Activated CD4-positive, alpha-beta T cell treated with anti-CD3 and anti-CD28 coated beads, Interleukin-2, amount 50 U/mL, for 24 hours (primary cell): ENCODE measurements around the gene SGTA.

Source experiments
- DNase-seq, 2 donors: peaks; one replicate each; pipeline ENCODE4 v3.0.0-alpha.2; 2020; ENCODE audit warnings: low read depth in 1 of 2, low spot score in 1 of 2

The SGTA gene

DNA sequence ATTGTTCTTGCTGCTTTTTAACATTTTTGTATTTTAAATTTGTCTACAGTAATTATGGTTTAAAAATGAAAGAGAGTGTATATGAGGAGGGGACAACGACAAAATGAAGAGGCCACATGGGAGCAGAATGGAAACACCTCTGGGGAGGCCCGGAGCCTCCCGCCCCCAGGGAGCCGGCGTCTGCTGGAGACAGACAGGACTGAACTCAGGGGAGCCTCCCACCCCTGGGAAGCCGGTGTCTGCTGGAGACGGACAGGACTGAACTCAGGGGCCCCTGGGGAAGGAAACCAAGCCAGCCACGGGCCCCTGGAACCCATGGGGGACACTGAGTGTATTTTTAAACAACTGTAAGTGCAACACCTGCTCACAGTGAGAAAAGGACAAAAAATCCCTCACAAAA, 26.6 kb downstream of the SGTA start:
- no peak for DNase-seq

DNA sequence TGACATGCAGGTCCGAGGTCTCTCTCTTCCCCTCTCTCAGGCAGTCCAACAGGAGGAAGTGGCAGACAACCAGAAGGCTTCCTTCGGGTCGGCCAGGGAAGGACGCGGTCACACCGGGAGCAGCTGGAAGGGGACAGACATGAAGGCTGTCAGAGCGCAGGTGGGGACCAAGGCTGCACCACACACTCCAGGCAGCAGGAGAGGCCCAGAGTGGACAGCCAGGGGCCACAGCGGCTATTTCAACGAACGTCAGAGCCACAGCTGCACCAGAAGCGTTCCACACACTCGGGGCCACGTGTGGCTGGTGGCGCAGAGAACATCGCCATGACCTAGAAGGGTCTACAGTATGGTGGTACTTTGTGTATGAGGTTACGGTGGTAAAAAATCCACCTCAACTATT, 27.3 kb downstream of the SGTA start:
- DNase-seq = no peak

DNA sequence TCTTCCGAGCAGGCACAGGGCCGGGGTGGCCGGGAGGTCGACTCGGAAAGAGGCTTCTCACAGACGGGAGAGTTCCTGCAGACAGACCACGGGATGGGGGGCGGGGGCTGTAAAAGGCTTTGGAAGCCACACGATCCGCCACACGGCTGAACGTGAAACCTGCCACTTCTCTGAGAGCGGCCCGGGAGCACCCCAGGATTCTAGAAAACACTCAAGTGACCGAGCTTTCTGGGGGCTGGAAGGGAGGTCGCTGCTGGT, 27.7 kb downstream of the SGTA start:
- DNase-seq = no peak

DNA sequence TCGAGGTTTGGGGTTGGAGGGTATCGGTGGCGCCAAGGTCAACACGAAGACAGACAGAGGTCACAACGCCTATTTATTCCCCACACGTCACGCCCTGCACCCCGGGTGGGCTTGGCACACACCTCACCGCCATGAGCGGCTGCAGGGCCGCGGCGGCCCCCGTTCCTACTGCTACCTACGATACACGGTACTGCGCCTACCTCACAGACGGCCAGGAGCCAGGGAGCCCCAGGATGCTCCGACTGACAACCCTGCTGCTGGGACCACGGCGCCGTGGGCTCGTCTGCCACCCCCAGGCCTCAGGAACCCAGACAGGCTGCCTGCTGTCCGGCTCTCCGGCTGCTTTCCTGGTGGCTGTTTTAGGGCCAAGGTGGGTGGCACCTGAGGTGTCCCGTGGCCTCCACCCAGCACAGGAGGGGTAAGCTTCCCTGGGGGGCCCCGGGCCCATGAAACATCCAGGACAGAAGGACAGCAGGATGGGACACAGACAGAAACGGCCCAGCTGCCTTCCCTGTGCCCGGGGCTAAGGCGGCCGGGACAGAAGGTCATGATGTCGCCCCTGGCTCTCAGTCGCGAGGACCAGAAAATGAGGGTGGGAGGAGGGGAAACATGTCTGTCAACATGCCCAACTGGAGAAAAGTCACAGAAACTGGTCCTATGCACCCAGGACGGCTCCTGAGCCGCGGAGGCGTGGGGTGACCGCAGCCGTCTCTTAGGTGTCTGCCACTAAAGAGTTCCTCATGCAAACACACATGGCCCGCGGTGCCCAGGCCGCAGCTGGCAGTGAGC, 28.2 kb downstream of the SGTA start:
- DNase-seq = no peak

DNA sequence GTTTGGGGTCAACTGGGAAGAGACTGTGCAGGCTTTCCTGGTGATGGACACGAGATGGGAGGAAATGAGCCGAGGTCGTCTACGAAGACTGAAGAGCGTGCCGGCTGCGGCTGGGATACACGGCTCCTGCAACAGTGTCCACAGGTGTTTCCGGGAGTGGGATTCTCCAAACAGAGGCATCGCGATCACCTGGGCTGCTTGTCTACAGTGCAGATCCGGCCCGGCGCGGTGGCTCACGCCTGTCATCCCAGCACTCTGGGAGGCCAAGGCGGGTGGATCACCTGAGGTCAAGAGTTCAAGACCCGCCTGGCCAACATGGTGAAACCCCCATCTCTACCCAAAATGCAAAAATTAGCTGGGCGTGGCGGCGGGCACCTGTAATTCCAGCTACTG, 31.6 kb downstream of the SGTA start:
- no peak for DNase-seq

DNA sequence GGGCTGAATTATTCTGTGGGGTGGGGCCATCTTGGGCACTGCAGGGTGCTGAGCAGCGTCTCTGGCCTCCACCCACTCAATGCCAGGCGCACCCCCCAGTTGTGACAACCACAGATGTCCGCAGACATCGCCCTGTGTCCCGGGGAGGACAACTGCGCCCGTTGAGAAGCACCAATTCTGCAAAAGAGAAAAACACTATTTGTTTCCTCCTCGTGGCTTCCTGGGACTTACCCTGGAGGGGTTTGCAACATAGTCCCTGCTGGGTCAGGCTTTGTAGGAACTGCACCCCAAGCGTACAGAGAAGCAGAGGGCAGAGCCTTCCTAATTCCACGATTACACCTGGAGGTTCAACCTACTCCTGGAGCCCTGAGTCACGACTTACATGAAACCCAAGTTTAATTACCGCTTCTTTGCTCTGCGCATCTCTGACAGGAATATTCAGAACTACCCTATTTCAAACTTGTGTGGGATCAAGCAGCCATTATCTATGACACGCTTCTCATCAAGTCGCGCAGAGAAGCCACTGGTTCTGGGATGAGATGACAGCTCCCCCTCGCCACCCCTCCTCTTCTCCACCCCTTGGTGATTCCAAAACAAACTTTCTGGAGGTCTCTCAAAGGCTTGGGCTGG, 32.1 kb downstream of the SGTA start:
- no peak for DNase-seq

DNA sequence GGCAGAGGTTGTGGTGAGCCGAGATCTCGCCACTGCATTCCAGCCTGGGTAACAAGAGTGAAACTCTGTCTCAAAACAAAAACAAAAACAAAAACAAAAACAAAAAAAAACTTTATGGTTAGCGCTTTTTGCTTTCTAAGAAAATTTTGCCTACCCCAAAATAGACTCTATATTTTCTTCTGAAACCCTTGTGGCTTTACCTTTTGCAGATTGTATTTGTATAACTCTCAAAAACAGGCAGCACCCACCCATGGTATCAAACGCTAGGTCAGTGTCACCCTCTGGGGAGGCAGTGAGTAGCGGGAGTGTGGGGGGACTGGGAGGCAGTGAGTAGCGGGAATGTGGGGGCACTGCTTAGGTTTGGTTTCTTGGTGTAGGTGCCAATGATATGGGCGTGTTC, 35.7 kb downstream of the SGTA start:
- DNase-seq = no peak

DNA sequence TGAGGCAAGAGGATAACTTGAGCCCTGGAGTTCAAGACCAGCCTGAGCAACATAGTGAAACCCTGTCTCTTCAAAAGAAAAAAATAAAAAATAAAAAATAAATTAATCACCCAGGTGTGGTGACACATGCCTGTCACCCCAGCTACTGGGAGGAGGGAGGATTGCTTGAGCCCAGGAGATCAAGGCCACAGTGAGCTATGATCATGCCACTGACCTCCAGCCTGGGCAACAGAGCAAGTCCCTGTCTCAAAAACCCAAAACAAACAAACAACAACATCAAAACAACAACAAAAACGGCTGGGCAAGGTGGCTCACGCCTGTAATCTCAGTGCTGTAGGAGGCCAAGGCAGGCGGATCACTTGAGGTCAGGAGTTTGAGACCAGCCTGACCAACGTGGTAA, 39.0 kb downstream of the SGTA start:
- DNase-seq = no peak

DNA sequence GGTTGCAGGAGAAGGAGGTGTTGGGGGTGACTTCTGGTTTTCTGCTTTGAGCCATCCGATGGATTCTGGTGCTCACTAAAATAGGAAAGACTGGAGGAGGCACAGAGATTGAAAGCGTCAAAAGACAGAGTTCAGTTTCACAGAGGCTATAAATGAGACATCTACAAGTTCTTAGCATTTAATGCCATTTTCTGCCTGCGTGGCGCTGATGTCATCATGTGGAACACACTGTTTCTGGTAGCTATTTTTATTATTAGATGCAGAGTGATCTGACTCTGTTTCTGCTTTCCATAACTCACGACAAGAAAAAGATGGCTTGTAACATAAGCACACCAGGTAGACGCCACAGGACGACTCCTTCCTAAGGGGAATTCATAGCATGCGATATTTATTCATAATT, 40.0 kb downstream of the SGTA start:
- DNase-seq = no peak

DNA sequence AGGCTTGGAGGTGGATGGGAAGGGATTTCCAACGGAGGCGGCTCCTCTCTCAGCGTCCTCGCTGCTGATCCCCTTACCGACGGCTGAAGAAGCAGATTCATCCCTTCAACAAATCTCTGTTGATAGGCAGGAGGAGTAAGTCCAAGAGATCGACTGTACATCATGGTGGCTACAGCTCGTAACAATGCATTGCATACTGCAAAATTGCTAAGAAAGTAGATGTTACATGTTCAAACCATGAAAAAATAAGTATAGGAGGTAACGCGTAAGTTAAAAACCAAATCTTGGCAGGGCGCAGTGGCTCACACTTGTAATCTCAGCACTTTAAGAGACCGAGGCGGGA, 42.8 kb downstream of the SGTA start:
- DNase-seq = no peak

DNA sequence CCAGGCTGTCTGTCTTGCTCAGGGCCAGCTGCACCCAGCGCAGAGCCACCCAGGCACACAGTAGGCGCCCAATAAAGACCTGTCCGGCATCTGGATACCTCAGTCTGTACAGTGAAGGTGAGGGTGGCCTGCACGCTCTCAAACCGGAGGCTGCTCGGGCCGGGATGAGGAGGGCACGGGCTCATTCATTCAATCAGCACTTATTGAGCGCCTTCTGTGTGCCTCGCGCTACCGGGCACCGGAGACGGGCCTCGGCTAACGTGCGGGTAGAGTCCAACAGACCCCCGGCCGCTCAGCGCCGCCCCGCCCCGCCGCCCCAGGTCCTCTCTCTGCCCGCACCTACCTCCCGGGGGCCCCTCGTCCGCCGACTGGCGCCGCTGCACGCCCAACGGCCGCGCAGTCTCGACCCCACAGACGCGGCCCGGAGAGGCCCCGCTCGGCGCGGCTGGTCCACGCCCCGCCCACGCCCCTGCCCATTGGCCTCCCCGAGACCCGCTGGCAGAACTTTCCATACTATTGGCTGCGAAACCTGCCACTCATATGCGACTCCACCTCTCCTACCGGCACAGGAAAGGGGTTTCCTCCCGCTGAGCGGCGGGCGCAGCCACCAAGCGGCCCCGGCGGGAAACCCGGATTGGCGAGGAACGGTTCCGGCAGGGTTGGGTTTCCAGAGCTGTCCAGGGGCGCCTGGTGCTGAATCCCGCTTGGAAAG, 43.3 kb downstream of the SGTA start, which contains the start of gene SLC39A3:
TSS of gene SLC39A3 (minus strand) at position 416 of the 712 bp plus-strand sequence. CDS start 2,760 bp downstream, outside the sequence.
- DNase-seq = peak; percentile 98 to 100

DNA sequence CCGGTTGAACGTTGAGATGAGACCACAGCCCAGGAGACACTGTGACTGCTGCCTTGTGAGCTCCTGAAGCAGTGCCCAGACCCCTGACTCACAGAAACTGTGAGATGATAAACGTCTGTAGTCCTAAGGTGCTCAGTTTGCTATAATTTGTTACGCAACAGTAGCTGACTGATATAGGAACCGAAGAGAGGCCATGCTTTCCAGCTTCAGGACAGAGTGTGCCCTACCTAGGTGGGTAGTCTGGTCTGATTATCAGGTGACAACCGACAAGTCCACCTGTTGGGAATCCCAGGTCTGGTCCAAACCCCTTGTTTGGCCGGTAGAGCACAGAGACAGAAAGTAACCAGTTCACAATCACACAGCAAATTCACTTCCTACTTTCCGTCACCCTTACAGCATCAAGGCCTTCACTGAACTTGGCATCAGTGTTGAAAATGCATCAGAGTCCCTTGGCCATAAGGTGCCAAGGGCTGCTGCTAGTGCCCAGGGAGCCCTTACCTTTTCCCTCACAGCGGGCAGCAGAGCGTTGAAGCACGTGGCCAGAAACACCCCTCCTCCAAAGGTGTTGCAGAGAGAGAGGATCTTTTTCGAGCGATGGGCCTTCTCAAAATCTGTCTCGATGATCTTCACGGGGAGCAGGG, 46.4 kb downstream of the SGTA start:
- DNase-seq = no peak

DNA sequence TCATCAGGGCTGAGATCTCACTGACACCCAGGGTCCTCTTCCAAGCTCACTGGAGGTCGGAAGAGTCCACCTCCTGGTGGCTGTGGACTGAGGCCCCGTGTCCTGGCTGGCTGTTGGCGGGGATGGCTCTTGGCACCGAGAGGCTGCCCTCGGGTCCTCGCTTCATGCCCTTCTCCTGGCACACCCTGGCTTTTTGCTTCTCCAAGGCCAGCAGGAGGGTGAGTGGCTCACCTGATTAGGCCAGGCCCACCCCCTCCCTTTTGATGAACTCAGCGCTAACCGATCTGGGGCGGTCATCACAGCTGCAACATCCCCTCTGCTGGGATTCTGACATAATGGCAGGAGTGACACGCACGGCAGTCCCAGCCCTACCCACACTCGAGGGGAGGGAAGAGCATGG, 47.7 kb downstream of the SGTA start:
- DNase-seq = no peak

DNA sequence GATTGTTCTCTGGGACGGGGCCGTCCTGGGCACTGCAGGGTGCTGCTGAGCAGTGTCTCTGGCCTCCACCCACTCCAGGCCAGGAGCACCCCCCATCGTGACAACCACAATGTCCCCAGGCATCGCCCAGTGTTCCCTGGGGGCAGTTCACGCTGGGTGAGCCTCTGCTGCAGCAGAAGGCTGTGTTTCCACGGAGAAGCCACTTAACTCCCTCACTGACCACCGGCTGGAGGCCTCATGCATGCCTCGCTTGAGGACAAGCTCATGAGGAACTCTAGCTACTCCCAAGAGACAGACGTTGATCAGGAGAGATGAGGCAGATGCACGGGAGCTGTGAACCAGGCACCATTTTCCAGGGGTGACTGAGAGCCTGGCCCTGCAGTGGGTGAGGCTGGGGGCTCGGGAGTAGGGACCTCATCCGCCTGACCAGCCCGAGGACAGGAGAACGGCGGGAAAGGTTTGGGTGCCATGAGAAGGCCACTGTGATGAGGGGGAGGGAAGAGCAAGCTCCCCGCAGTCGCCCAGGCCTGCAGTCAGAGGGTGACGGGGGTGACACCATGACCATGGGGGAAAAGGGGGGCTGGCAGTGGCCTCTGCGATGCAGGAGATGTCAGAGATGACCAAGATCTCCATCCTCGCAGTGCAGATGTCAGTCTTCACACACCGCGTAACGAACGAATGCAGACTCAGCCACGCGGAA, 48.3 kb downstream of the SGTA start:
- no peak for DNase-seq

DNA sequence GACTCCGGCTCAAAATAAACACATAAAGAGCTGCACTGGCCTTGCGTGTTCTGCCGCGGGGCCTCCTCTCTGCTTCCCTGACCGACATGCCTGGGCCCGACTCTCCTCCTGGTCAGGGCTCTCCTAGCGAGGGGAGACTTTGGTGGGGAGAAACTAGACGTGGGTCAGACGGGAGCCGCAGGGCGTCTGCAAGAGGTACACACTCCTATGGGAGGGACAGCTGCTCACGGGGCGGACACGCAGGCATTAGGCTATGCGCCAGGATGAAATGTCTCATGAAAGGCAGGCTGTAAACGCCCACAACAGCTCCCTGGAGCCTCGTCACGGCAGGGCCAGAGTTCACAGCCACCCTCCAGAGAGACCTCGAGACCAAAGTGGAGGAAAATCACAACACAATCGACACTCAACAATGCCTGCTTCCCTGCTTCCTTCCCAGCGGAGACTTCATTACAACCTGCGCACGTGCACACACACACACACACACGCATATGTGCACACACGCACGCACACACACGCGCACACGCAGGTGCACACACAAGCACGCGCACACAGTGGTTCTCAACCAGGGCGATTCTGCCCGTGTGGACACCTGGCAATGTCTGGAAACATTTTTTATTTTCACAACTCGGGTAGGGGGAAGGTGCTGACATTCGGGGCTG, 49.0 kb downstream of the SGTA start:
- no peak for DNase-seq

DNA sequence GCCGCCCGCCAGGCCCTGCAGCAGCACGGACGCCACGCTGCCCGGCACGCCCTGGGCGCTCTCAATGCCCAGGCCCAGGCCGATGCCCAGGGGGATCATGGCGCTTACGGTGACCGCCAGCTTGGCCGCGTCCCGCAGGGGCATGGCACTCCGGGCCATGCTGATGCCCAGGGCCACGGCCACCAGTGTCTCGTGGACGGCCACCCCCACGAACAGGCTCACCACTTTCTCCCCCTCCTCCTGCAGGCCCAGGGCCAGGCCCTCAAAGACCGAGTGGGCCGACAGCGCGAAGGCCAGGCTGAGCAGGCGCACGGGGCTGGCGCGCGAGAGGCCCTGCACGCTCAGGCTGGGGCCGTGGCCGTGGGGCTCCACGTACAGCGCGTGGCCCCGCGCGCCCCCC, 50.2 kb downstream of the SGTA start:
- DNase-seq = no peak

DNA sequence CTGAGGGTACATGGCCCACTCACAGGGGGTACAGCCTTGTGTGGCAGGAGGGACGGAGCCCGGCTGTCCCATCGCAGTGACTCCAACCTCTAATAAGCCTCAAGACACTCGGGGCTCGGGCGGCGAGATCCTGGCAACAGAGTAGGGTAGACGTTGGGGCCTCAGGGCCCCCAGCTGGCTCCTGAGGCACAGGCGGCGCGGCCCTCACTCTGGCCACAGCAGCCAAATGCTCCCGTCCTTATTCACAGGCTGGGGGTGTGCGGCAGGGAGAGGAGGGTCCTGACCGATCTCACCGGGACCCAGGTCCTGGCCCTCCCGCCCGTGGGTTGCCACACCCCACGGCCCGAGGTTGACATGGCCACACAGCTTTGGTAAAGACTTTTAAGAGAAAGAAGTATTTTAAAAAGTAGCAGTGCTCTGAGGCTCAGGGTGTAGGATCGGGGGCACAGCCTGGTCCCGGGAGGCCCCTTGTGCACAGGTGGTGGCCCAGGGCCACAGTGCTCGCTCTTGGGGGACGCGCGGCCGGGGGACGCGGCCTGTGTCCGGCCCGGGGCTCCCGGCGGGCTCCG, 50.8 kb downstream of the SGTA start:
- DNase-seq = no peak

DNA sequence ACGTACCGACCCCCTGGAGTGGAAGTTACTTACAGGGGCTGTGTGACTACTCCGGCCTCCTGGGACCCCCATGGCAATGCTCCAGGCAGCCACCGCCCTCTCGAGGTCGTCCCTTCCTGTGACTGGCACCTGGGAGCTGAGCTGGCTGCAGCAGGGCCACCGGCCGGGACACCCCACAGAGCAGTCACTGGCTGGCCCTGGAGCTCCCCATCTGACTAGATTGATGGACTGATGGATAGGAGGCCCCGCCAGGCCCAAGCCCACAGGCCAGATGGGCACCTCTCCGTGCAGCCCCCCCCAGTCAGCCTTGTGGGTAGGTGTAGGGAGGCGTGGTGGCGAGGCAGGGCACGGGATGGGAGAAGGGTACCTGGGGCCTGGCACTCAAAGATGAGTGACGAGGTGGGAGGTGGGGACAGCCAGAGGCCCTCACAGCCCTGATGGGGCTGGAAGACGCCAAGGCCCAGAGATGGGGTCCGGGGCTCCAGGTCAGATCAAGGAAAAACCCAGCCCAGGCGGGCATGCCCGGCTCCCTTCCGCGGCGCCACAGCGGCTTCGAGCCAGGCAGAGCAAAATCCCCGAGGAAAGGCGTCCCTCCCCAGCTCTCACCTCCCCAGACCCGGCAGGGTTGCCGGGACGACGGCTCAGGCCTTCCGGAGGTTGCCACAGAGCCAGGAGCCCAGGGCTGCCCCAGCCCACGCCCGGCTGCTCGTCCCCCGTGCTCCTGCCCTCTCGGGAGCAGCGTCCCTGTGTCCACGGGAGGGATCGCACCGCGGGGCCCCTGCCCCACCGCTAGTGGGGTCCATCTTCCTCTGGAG, 51.7 kb downstream of the SGTA start:
- DNase-seq = no peak

DNA sequence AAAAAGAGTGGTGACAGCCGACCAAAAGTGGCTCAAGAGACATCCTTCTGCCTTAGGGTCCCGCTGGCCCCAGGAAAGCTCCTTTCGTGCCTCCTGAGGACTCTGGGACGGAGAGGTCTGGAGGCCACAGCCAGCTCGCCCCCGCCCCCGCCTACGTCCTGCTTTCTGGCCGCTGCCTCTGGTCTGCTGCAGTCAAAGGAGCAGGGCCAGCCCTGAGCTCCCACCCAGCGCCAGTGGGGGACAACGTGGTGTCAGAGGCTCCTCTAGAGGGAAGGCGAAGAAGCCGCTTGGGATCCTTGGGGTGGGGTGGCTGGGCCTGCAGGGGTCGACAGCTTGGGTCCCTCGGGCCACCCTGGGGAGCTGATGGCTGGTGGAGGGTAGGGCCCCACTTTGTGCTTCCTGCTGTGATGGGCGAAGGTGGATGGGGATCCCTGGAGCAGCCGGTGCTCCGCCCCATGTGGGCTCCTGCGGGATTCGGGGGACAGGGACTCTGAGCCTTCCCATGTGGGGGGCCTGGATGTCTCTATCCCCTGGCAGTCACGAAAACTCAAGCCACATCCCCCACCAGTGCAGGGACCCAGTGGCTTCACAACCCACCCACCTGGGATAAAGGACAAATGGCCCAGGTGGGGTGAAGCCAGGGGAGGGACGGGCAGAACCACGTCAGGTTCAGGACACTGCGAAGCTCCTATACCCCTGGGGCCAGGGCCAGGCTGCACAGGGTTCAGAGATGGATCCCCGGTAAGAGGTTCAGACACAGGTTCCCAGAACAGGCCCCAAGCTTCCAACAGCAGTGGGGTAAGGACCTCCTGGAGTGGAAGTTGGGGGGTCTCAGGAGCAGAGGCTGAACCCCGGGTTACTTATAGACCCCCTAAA, 52.9 kb downstream of the SGTA start:
- no peak for DNase-seq
